ENCODE data around the gene ANKRD37. TPM values are rescaled to one million over a fixed set of nuclear protein-coding genes. Genes with fewer than 3 reads are reported as not detected.
A peak's percentile ranks its signal among the peaks of the same experiment; 100 is the strongest.

ANKRD37 gene
- total RNA-seq, 1 donor from 2014 or later = 3.7 TPM

DNA sequence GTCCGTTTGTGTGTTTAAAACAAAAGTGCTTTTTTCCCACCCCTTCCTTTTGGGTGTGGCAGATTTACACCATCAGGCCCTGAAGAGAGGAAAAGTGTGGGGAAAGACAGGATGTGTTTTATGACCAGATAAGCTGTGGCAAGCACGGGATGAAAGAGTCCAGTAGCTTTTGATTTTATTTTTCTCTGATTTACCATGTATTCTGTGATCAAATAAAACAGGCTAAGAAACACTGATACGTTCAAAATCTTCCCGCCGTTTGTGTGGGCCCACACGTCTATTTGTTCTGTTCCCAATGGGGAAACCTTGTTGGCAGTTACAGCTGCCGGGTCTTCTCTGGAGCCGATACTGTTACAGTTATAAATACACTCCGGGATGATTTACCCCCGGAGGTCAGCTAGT is 11.7 kb upstream of the ANKRD37 start:
- TF ChIP-seq, protein P1, sequence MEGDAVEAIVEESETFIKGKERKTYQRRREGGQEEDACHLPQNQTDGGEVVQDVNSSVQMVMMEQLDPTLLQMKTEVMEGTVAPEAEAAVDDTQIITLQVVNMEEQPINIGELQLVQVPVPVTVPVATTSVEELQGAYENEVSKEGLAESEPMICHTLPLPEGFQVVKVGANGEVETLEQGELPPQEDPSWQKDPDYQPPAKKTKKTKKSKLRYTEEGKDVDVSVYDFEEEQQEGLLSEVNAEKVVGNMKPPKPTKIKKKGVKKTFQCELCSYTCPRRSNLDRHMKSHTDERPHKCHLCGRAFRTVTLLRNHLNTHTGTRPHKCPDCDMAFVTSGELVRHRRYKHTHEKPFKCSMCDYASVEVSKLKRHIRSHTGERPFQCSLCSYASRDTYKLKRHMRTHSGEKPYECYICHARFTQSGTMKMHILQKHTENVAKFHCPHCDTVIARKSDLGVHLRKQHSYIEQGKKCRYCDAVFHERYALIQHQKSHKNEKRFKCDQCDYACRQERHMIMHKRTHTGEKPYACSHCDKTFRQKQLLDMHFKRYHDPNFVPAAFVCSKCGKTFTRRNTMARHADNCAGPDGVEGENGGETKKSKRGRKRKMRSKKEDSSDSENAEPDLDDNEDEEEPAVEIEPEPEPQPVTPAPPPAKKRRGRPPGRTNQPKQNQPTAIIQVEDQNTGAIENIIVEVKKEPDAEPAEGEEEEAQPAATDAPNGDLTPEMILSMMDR (IDR thresholded peaks at IDR 0.05; ENCODE audit: unreplicated experiment) = no peak
- Mint-ChIP-seq H3K4me3 (no peak overlapping the region), H3K27ac (no peak overlapping the region), H3K9me3 (peaks cover 26% of the 10 kb centered on the region), H3K4me1 (peaks cover 11% of the 10 kb centered on the region), H3K36me3 (peaks cover 7% of the 10 kb centered on the region), H3K27me3 (ENCODE audit: low read depth) (no peaks in the 10 kb centered on the region)
- no peak for DNase-seq (ENCODE audit: low spot score in 2 of 2, unreplicated experiment in 2 of 2)

GRCh38 chr4:185387957-185388356 is 8.7 kb upstream of the ANKRD37 start:
- Mint-ChIP-seq H3K27ac (no peak overlapping the region), H3K4me1 (peaks cover 11% of the 10 kb centered on the region), H3K9me3 (peaks cover 9% of the 10 kb centered on the region), H3K27me3 (ENCODE audit: low read depth) (no peaks in the 10 kb centered on the region), H3K36me3 (peaks cover 2% of the 10 kb centered on the region), H3K4me3 (no peak overlapping the region)
- TF ChIP-seq, protein P1 (IDR thresholded peaks at IDR 0.05; ENCODE audit: unreplicated experiment) = no peak
- DNase-seq (ENCODE audit: low spot score in 2 of 2, unreplicated experiment in 2 of 2) = no peak

GRCh38 chr4:185390941-185391340 is 5.7 kb upstream of the ANKRD37 start:
- DNase-seq (ENCODE audit: low spot score in 2 of 2, unreplicated experiment in 2 of 2) = no peak
- Mint-ChIP-seq H3K4me3 (no peak overlapping the region), H3K27me3 (ENCODE audit: low read depth) (no peaks in the 10 kb centered on the region), H3K9me3 (peaks cover 9% of the 10 kb centered on the region), H3K36me3 (peaks cover 2% of the 10 kb centered on the region), H3K27ac (no peak overlapping the region), H3K4me1 (peaks cover 18% of the 10 kb centered on the region)
- TF ChIP-seq, protein P1 (IDR thresholded peaks at IDR 0.05; ENCODE audit: unreplicated experiment) = no peak

DNA sequence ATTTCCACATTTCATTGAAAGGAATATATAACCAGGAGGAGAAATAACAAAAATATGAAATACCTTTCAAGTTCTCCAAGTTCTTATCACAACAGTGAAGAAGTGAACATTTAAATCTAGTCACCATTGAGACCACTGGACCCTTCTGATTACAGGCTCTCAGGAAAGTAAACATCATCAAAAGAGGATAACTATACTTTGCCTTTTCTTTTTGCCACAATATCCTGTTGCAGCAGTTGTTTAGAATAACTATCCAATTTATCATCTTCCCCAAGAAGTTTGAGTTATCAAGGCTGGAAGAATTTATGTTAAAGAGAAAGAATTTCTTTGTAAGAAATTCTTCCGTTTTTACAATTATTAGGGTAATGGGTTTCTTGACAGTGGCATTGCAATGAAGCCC is 4.5 kb upstream of the ANKRD37 start:
- H3K36me3 Mint-ChIP-seq = peaks cover 2% of the 10 kb centered on the region
- DNase-seq (ENCODE audit: low spot score in 2 of 2, unreplicated experiment in 2 of 2) = no peak
- H3K27ac Mint-ChIP-seq = no peak overlapping the region
- no peaks in the 10 kb centered on the region for H3K27me3 Mint-ChIP-seq (ENCODE audit: low read depth)
- no peak overlapping the region for H3K4me3 Mint-ChIP-seq
- peaks cover 20% of the 10 kb centered on the region for H3K4me1 Mint-ChIP-seq
- H3K9me3 Mint-ChIP-seq = peaks cover 9% of the 10 kb centered on the region
- TF ChIP-seq, protein P1 (IDR thresholded peaks at IDR 0.05; ENCODE audit: unreplicated experiment) = no peak

- H3K36me3 Mint-ChIP-seq = peaks cover 5% of the 10 kb centered on the region
- H3K4me1 Mint-ChIP-seq = peaks cover 27% of the 10 kb centered on the region
- TF ChIP-seq, protein P1 (IDR thresholded peaks at IDR 0.05; ENCODE audit: unreplicated experiment) = no peak
- H3K27ac Mint-ChIP-seq = peak overlapping the region; percentile 52
- no peak for DNase-seq (ENCODE audit: low spot score in 2 of 2, unreplicated experiment in 2 of 2)
- H3K9me3 Mint-ChIP-seq = peaks cover 9% of the 10 kb centered on the region
- H3K4me3 Mint-ChIP-seq = peak overlapping the region; percentile 74
- H3K27me3 Mint-ChIP-seq (ENCODE audit: low read depth) = no peaks in the 10 kb centered on the region
These were observed 1.9 kb upstream of the ANKRD37 start for GRCh38 chr4:185394568-185395237.

All from mesothelial cell of epicardium (in vitro differentiated cells).